HG02938 (cell line): Measurements from ENCODE around the gene ADARB2.
"Not testable (repeated sequence)": the region's sequence is repeated elsewhere in the genome, so short reads cannot be mapped to it uniquely, and the experiment has no call there.

Source experiments
- ATAC-seq: cut with Tn5 transposase; IDR thresholded peaks from one replicate; pipeline ENCODE4 v1.9.1; 2021; ENCODE audit warnings: mild to moderate bottlenecking, moderate library complexity; ENCODE audit not compliant: unreplicated experiment

The ADARB2 gene

DNA sequence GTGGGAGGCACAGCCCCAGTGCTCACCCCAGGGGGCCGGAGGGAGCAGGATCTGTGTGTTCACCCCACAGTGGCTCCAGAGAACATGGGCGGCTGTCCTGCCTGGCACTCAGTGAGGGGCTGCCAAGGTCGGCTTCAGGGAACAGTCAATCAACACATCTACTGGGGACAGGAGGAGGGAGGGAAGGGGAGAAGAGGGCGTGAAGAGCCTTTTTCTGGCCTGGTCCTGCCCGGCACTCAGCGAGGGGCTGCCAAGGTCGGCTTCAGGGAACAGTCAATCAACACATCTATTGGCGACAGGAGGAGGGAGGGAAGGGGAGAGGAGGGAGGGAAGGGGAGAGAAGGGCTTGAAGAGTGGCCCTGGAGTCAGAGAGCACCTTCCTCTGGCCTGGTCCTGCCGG is 184.9 kb downstream of the ADARB2 start:
- no peak for ATAC-seq

- no peak for ATAC-seq
Measured at GRCh38 chr10:1551636-1552338, 185.5 kb downstream of the ADARB2 start.

- ATAC-seq, result no peak
Measured at GRCh38 chr10:1550616-1551015, 186.7 kb downstream of the ADARB2 start.

DNA sequence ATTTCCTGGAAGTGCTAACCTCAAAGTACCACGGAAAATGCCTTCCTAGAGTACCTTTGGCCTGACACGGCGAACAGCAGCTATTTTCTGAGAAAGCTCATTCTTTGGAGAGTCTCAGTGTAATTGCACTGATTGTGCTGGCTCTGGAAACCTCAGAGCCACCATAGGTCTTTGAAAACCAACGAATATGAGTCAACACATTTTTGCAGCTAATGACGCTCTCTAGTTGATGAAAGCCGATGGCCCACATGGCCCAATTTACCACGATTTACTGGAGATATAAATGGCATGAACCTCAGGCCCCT is 187.1 kb downstream of the ADARB2 start:
- ATAC-seq, result no peak

- ATAC-seq, result no peak
Measured at GRCh38 chr10:1549591-1550290, 187.6 kb downstream of the ADARB2 start.

GRCh38 chr10:1548596-1548995 is 188.7 kb downstream of the ADARB2 start:
- ATAC-seq, result no peak

DNA sequence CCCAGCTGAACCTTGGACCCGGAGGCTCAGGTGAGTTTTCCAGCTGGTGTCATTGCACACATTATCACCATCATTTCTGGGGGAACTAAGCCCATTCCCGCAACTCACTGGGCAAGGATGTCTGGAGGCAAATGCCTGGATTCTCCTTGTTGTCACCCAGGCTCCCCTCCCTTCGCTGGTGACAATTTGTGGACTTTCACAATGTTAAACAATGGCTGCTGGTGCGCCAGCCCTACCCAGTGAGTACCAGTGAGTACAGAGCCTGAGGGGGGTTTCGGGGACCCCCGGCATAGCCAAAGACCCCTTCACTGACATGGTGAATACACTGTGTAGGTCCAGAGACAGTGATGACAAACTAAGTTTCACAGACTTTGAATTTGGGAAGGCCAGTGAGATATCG is 189.2 kb downstream of the ADARB2 start:
- no peak for ATAC-seq

DNA sequence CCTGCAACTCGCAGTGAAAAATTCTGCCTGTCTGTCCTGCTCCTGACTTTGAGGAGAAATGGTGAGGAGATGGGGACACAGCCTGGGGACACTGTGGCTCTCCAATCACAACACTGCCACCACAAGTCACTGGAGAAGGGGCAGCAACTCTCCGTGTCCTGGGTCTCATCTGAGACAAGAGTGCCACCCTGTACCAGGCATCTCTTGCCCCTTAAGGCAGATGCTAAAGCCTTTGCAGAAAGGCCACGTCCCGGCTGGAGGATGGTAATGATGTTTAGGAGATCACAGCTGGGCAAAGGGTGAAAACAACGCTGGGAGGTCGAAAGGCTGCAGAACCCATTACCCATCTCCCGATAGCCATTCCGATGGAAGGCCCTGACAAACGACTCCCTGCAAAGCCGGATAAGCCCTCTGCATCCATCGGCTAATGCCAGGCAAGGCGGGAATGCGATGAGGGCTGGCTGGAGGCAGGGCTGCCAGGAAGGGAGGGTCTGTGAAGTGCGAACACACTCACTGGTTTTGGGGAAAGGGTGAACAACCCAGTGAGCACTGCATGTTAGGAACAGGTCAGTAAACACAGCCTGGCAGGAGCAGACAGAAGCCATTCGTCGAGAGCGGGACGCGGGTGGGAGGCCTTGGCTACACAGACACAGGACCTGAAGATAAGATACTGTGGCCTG is 190.8 kb downstream of the ADARB2 start:
- no peak for ATAC-seq

- no peak for ATAC-seq
Measured at GRCh38 chr10:1545524-1545923, 191.8 kb downstream of the ADARB2 start.

GRCh38 chr10:1544929-1545328 is 192.4 kb downstream of the ADARB2 start:
- no peak for ATAC-seq

DNA sequence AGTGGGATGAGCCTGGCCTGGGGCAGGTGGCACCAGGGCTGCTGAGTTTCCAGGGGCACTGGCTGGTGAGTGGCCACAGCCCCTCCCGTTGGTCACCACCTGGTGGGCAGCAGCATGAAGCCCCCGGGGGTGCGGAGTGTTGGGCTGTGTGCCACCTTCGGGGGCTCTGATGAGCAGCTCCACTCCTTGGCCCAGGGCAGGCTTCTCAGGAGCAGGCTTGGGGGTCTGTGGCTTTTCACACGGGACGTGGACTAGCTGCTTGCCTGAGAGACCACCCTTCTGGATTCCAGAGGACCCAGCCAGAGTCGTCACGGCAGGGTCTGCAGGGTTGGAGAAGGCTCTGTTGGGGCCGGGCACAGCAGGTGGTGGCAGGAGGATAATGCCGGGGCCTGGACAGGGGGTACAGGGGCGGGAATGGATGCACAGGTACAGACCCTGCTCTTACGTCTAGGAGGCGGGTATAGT is 193.1 kb downstream of the ADARB2 start:
- no peak for ATAC-seq

- ATAC-seq, result no peak
Measured at GRCh38 chr10:1543596-1543995, 193.7 kb downstream of the ADARB2 start.

DNA sequence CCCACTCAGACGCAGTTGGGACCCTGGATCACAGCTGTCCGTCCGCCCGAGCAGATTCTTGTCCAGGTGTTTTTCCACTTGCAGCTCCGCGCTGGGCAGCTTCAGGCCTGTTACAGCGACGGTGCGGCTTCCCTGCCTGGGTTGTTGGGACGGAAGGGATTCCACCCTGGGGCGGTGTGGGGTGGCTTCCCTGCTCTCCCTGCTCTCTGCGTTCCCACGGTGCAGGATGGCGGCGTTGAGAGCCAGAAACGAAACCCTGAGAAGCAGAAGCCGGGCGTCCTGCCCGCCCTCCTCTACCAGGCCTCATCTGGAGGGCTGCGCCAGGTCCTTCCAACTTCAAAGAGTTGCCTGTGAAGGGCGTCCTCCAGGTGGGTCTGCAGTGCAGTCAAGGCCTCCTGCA is 194.4 kb downstream of the ADARB2 start:
- no peak for ATAC-seq

DNA sequence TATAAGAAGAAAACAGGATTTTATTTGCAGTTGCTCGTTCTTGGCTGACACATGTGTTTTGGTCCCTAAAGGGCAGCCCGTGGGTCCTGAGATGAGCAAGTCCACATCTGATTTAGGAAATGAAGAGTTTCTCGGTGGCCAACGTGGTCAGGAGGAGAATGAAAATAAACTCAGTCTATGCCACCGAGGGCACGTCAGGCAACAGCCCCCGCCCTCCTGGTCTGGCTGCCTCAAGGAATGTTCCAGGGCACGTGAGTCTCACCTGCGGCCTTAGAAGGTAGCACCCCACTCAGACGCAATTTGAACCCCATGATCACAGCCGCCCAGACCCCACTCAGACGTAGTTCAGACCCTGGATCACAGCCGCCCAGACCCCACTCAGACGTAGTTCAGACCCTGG is 197.2 kb downstream of the ADARB2 start:
- ATAC-seq, result no peak

- no peak for ATAC-seq
Measured at GRCh38 chr10:1539216-1539615, 198.1 kb downstream of the ADARB2 start.

GRCh38 chr10:1538531-1539061 is 198.7 kb downstream of the ADARB2 start:
- no peak for ATAC-seq

GRCh38 chr10:1538121-1538520 is 199.2 kb downstream of the ADARB2 start:
- ATAC-seq, result no peak

DNA sequence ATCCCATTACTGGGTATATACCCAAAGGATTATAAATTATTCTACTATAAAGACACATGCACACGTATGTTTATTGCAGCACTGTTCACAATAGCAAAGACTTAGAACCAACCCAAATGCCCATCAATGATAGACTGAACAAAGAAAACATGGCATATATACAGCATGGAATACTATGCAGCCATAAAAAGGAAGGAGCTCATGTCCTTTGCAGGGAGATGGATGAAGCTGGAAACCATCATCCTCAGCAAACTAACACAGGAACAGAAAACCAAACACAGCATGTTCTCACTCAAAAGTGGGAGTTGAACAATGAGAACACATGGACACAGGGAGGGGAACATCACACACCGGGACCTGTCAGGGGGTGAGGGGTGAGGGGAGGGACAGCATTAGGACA is 199.9 kb downstream of the ADARB2 start:
- ATAC-seq, result not testable (repeated sequence)

GRCh38 chr10:1536341-1536740 is 201.0 kb downstream of the ADARB2 start:
- no peak for ATAC-seq

DNA sequence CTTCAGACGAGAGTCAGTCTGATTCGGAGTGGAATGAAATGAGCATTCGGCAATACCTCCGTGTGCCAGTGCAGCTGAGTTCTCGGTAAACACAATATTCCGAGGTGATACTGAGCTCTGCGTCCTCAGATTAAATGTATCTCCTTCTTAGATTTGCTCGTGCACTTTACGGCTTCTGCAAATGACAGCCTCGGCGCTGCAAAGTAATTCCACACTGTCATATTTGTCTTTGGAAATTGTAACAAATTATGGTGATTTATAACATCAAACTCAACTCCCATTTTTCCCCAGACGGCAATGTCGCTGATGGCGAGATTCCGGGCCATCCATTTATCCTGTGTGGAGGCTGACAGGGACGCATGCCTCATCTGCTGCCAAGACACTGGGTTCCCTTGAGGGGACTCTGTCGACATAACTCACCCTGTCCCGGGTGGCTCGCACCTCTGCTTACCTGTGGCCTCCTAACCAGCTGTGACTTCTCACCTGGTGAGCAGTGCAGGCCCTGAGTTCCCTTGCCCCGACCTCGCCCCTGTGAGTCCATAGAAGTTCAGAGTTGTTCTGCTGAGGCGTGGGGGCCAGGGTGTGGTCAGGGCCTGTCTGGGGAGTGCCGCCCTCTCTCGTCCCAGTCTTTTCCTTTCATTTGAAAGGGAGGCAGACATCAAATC is 201.9 kb downstream of the ADARB2 start:
- no peak for ATAC-seq

DNA sequence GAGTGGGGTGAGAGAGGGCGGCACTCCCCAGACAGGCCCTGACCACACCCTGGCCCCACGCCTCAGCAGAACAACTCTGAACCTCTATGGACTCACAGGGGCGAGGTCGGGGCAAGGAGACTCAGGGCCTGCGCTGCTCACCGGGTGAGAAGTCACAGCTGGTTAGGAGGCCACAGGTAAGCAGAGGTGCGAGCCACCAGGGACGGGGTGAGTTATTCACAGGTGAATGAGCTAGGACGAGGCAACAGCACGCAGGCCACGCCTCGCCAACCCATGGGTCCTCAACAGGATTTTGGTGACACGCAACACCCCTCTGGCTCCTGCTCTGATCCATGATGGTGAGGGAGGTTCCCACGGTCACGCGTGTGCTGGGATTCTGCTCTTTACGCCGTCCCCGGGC is 202.5 kb downstream of the ADARB2 start:
- ATAC-seq, result no peak
